Testis (tissue), 3 donors: ENCODE results near the gene UVSSA. TPM values are rescaled to one million over a fixed set of nuclear protein-coding genes. Genes with fewer than 3 reads are reported as not detected.

Source experiments
- DNase-seq: peaks from one replicate; pipeline ENCODE4 v3.0.0-alpha.2; 2019
- H3K27ac ChIP-seq, 2 donors: fragments of 200-600 bp; sonication (generic); one replicate each; pipeline ENCODE4 v1.5.1; 2019
- H3K27me3 ChIP-seq: fragments of 200-600 bp; sonication (generic); one replicate; pipeline ENCODE4 v1.5.1; 2019
- H3K36me3 ChIP-seq: fragments of 200-600 bp; sonication (generic); one replicate; pipeline ENCODE4 v1.5.1; 2017; ENCODE audit warnings: low read depth; ENCODE audit errors: missing control alignments
- H3K4me1 ChIP-seq: fragments of 200-600 bp; sonication (generic); one replicate; pipeline ENCODE4 v1.5.1; 2019
- H3K4me3 ChIP-seq, 2 donors: fragments of 200-600 bp; sonication (generic); one replicate each; pipeline ENCODE4 v1.5.1; 2017 to 2019
- H3K9me3 ChIP-seq: fragments of 200-600 bp; sonication (generic); one replicate; pipeline ENCODE4 v1.5.1; 2017
- POLR2A ChIP-seq: fragments of 450-650 bp; IDR thresholded peaks from one replicate; pipeline ENCODE4 v1.6.1; 2017; ENCODE audit warnings: antibody characterized with exemption, mild to moderate bottlenecking, moderate library complexity
- WGBS, 2 donors: methylation state at CpG; one replicate each; pipeline ENCODE4 v1.1.5; 2018; 5-methylcytosine and 5-hydroxymethylcytosine counted together
- intact Hi-C: fragments of 100-400 bp; cut with DNase I; formaldehyde crosslinking; loops from one replicate; pipeline ENCODE4 v1.15.1; 2023; ENCODE audit warnings: low total_unique reads
- polyA plus RNA-seq: library from polyadenylated mRNA; stranded (reverse); fragments of 350-450 nt; fragmentation: Illumina TruSeq; extraction: RNeasy Lipid Tissue Mini Kit (QIAGEN cat#74804); gene quantifications from one replicate; pipeline ENCODE4 v1.2.3, GENCODE V29; 2014; ENCODE audit warnings: low read depth, low replicate concordance; ENCODE audit not compliant: insufficient read depth
- total RNA-seq, 2 donors: library from RNA; depleted of rRNA; stranded (reverse); fragments of >200 nt; gene quantifications; one replicate each; pipeline ENCODE4 v1.2.3, GENCODE V29; 2016
- TF ChIP-seq, protein P1 (sequence below), 3 experiments: fragments of 450-650 bp in 2 of 3; fragments of 200-600 bp in 1 of 3; sonication (generic) in 1 of 3; IDR thresholded peaks; one replicate each; pipeline ENCODE4 v1.5.1; 2016 to 2019; ENCODE audit warnings: antibody characterized with exemption in 3 of 3, mild to moderate bottlenecking in 2 of 3, moderate library complexity in 1 of 3

The UVSSA gene
- total and polyA plus RNA-seq, 3 donors from 2014 or later: 35.8 to 94.6 (median 71.5) TPM

- intact Hi-C loops: no loop called here
- no peak overlapping the region for H3K4me3 ChIP-seq
- H3K9me3 ChIP-seq: no peaks in the 10 kb centered on the region
- H3K4me1 ChIP-seq: no peaks in the 10 kb centered on the region
- no peak for TF ChIP-seq POLR2A
- TF ChIP-seq, protein P1, sequence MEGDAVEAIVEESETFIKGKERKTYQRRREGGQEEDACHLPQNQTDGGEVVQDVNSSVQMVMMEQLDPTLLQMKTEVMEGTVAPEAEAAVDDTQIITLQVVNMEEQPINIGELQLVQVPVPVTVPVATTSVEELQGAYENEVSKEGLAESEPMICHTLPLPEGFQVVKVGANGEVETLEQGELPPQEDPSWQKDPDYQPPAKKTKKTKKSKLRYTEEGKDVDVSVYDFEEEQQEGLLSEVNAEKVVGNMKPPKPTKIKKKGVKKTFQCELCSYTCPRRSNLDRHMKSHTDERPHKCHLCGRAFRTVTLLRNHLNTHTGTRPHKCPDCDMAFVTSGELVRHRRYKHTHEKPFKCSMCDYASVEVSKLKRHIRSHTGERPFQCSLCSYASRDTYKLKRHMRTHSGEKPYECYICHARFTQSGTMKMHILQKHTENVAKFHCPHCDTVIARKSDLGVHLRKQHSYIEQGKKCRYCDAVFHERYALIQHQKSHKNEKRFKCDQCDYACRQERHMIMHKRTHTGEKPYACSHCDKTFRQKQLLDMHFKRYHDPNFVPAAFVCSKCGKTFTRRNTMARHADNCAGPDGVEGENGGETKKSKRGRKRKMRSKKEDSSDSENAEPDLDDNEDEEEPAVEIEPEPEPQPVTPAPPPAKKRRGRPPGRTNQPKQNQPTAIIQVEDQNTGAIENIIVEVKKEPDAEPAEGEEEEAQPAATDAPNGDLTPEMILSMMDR (IDR thresholded peaks at IDR 0.05): no peak
- WGBS, 2 donors: 84 to 87% methylated on average over 21 to 34 of the region's 34 CpGs
- H3K27me3 ChIP-seq: no peaks in the 10 kb centered on the region
- H3K36me3 ChIP-seq: no peaks in the 10 kb centered on the region
- no peak overlapping the region for H3K27ac ChIP-seq
- no peak for DNase-seq
Measured at GRCh38 chr4:1329408-1330371, 17.3 kb upstream of the UVSSA start.

DNA sequence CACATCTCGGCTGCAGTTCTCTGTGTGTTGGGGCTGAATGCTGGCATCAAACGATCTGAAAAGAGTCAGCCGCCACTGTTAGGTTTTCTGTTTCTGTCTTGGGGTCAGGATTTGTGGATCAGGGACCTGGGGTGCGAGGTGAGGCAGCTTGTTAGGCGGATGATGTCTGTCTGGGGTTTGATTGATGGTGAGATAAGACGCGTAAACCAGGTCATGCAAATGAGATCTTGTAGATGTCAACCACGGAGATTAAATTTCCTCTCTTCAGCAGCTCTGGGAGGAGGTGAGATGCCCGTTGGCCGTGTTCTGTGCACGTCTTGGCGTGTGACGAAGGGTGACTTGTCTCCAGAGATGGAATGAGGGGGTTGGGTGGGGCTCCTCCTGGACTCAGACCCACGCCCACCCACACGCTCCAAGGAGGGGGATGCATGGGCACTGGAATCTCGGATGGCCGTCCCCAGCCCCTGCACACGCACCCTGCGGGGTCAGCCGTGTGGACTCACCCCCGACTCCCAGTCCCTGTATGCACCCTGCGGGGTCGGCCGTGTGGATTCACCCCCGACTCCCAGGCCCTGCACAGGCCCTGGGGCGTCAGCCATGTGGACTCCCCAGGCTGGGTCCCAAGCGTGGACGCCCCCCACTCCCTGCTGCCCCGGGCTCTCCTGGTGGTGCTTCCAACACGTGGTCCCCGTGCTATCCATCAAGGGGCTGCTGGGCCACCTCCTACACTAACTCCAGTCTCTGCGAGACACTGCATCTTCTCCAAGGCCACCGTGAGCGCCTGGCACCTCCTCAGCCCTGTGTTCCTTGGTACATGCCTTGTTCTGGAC, 16.0 kb upstream of the UVSSA start:
- TF ChIP-seq, protein P1 (IDR thresholded peaks at IDR 0.05): no peak
- TF ChIP-seq POLR2A: no peak
- H3K4me1 ChIP-seq: no peaks in the 10 kb centered on the region
- H3K27ac ChIP-seq: no peak overlapping the region
- H3K36me3 ChIP-seq: no peaks in the 10 kb centered on the region
- no peaks in the 10 kb centered on the region for H3K27me3 ChIP-seq
- 85 to 89% methylated on average over 29 to 34 of the region's 34 CpGs for WGBS, 2 donors
- intact Hi-C loops: no loop called here
- no peak overlapping the region for H3K4me3 ChIP-seq
- no peaks in the 10 kb centered on the region for H3K9me3 ChIP-seq
- DNase-seq: no peak

GRCh38 chr4:1331591-1332353, 15.2 kb upstream of the UVSSA start:
- no peak for TF ChIP-seq POLR2A
- TF ChIP-seq, protein P1 (IDR thresholded peaks at IDR 0.05): no peak
- Histone ChIP-seq H3K27ac (no peak overlapping the region), H3K4me3 (no peak overlapping the region), H3K27me3 (no peaks in the 10 kb centered on the region), H3K36me3 (no peaks in the 10 kb centered on the region), H3K4me1 (no peaks in the 10 kb centered on the region), H3K9me3 (no peaks in the 10 kb centered on the region)
- intact Hi-C loops: no loop called here
- WGBS, 2 donors: 82 to 85% methylated on average over 16 to 21 of the region's 21 CpGs
- no peak for DNase-seq

- H3K27me3 ChIP-seq: no peaks in the 10 kb centered on the region
- H3K4me3 ChIP-seq: no peak overlapping the region
- H3K4me1 ChIP-seq: no peaks in the 10 kb centered on the region
- no peak for DNase-seq
- H3K9me3 ChIP-seq: no peaks in the 10 kb centered on the region
- H3K36me3 ChIP-seq: no peaks in the 10 kb centered on the region
- no peak overlapping the region for H3K27ac ChIP-seq
- intact Hi-C loops: no loop called here
- TF ChIP-seq, protein P1 (IDR thresholded peaks at IDR 0.05): no peak
- no peak for TF ChIP-seq POLR2A
- 84 to 88% methylated on average over 13 of the region's 13 CpGs for WGBS, 2 donors
Measured at GRCh38 chr4:1332686-1333085, 14.3 kb upstream of the UVSSA start.
